Liver (tissue), 9 donors: Measurements from ENCODE around the gene LGR6. TPM values are rescaled to one million over a fixed set of nuclear protein-coding genes. Genes with fewer than 3 reads are reported as not detected.

Experiments
- DNase-seq: peaks from one replicate; pipeline ENCODE4 v3.0.0-alpha.2; 2017; ENCODE audit warnings: low spot score
- H3K27ac ChIP-seq, 2 donors: one replicate each; pipeline ENCODE4 v1.7.0; 2013; ENCODE audit warnings: inconsistent platforms in 2 of 2, low read length in 2 of 2, control low read depth in 1 of 2, low read depth in 1 of 2, mild to moderate bottlenecking in 1 of 2
- H3K27me3 ChIP-seq, 4 donors: one replicate each; pipeline versions ENCODE4 v1.6.1 to v1.7.0; 2013; ENCODE audit warnings: low read length in 3 of 4, inconsistent platforms in 1 of 4, mild to moderate bottlenecking in 1 of 4, moderate library complexity in 1 of 4; ENCODE audit not compliant: control insufficient read depth in 4 of 4, insufficient read depth in 4 of 4
- H3K36me3 ChIP-seq, 4 donors: one replicate each; pipeline versions ENCODE4 v1.6.1 to v1.7.0; 2013; ENCODE audit warnings: low read length in 3 of 4, mild to moderate bottlenecking in 3 of 4, low read depth in 1 of 4, moderate library complexity in 1 of 4; ENCODE audit not compliant: control insufficient read depth in 4 of 4, insufficient read depth in 3 of 4
- H3K4me1 ChIP-seq, 4 donors: one replicate each; pipeline versions ENCODE4 v1.6.1 to v1.7.0; 2013; ENCODE audit warnings: low read length in 3 of 4, mild to moderate bottlenecking in 3 of 4, moderate library complexity in 1 of 4; ENCODE audit not compliant: control insufficient read depth in 4 of 4, insufficient read depth in 4 of 4
- H3K4me3 ChIP-seq, 3 donors: one replicate each; pipeline versions ENCODE4 v1.6.1 to v1.7.0; 2013; ENCODE audit warnings: low read length in 3 of 3, control low read depth in 1 of 3, low read depth in 1 of 3, mild to moderate bottlenecking in 1 of 3
- H3K9ac ChIP-seq, 2 donors: one replicate each; pipeline ENCODE4 v1.7.0; 2013; ENCODE audit warnings: low read length in 2 of 2, mild to moderate bottlenecking in 2 of 2, moderate library complexity in 2 of 2, control low read depth in 1 of 2, low read depth in 1 of 2
- H3K9me3 ChIP-seq, 4 donors: one replicate each; pipeline versions ENCODE4 v1.6.1 to v1.7.0; 2013; ENCODE audit warnings: low read length in 3 of 4; ENCODE audit not compliant: control insufficient read depth in 4 of 4
- EGR1 ChIP-seq, 2 donors: IDR thresholded peaks; 2 replicates each; pipeline ENCODE4 v1.6.1; 2016 to 2018; ENCODE audit warnings: antibody characterized with exemption in 2 of 2, low read depth in 2 of 2
- FOXA1 ChIP-seq: IDR thresholded peaks from 2 replicates; pipeline ENCODE4 v1.6.1; 2016; ENCODE audit warnings: antibody characterized with exemption
- FOXA2 ChIP-seq: IDR thresholded peaks from 2 replicates; pipeline ENCODE4 v1.6.1; 2016; ENCODE audit warnings: antibody characterized with exemption
- GABPA ChIP-seq, 2 donors: IDR thresholded peaks in 1 of 2; conservative IDR thresholded peaks in 1 of 2; 2 replicates each; pipeline ENCODE4 v1.6.1; 2016; ENCODE audit warnings: antibody characterized with exemption in 2 of 2, mild to moderate bottlenecking in 1 of 2, moderate library complexity in 1 of 2
- HNF4A ChIP-seq, 2 donors: conservative IDR thresholded peaks; 2 replicates each; pipeline ENCODE4 v1.6.1; 2016; ENCODE audit warnings: antibody characterized with exemption in 2 of 2, mild to moderate bottlenecking in 2 of 2
- HNF4G ChIP-seq: IDR thresholded peaks from 2 replicates; pipeline ENCODE4 v1.6.1; 2016; ENCODE audit warnings: antibody characterized with exemption
- JUND ChIP-seq, 2 donors: IDR thresholded peaks; 2 replicates each; pipeline ENCODE4 v1.6.1; 2016; ENCODE audit warnings: antibody characterized with exemption in 2 of 2
- NR2F2 ChIP-seq: IDR thresholded peaks from 2 replicates; pipeline ENCODE4 v1.6.1; 2016; ENCODE audit warnings: antibody characterized with exemption
- RAD21 ChIP-seq, 2 donors: IDR thresholded peaks; 2 replicates each; pipeline ENCODE4 v1.6.1; 2016; ENCODE audit warnings: antibody characterized with exemption in 2 of 2, mild to moderate bottlenecking in 2 of 2
- RXRA ChIP-seq, 2 donors: IDR thresholded peaks; 2 replicates each; pipeline ENCODE4 v1.6.1; 2017 to 2018; ENCODE audit warnings: antibody characterized with exemption in 2 of 2, mild to moderate bottlenecking in 1 of 2
- SP1 ChIP-seq: IDR thresholded peaks from 2 replicates; pipeline ENCODE4 v1.6.1; 2018; ENCODE audit warnings: antibody characterized with exemption, mild to moderate bottlenecking
- TAF1 ChIP-seq: conservative IDR thresholded peaks from 2 replicates; pipeline ENCODE4 v1.6.1; 2016; ENCODE audit warnings: antibody characterized with exemption, mild to moderate bottlenecking
- YY1 ChIP-seq: IDR thresholded peaks from 2 replicates; pipeline ENCODE4 v1.6.1; 2016; ENCODE audit warnings: antibody characterized with exemption, mild to moderate bottlenecking
- WGBS: extraction: QIAGEN DNeasy Blood & Tissue Kit; methylation state at CpG from one replicate; pipeline ENCODE4 v1.1.7; 2013; 5-methylcytosine and 5-hydroxymethylcytosine counted together
- polyA plus RNA-seq, 2 donors: library from polyadenylated mRNA; stranded (reverse) in 1 of 2; unstranded in 1 of 2; fragments of 200-250 nt in 1 of 2; fragments of >200 nt in 1 of 2; fragmentation: Nextera tagmentation in 1 of 2; extraction: Ambion mirVana in 1 of 2; gene quantifications; one replicate each; pipeline versions ENCODE4 v1.2.1 to v1.2.3, GENCODE V29; 2013 to 2015
- total RNA-seq, 2 donors: library from RNA; depleted of rRNA; stranded (reverse); fragments of >200 nt; gene quantifications; one replicate each; pipeline ENCODE4 v1.2.3, GENCODE V29; 2014
- TF ChIP-seq, protein P1 (sequence below): IDR thresholded peaks from 2 replicates; pipeline ENCODE4 v1.6.1; 2016; ENCODE audit warnings: antibody characterized with exemption, mild to moderate bottlenecking
- TF ChIP-seq, protein P2 (sequence below): IDR thresholded peaks from 2 replicates; pipeline ENCODE4 v1.6.1; 2016; ENCODE audit warnings: antibody characterized with exemption
- TF ChIP-seq, protein P3 (sequence below): IDR thresholded peaks from 2 replicates; pipeline ENCODE4 v1.6.1; 2016; ENCODE audit warnings: antibody characterized with exemption
- TF ChIP-seq, protein P4 (sequence below): fragments of 150-350 bp; IDR thresholded peaks from 2 replicates; pipeline ENCODE4 v1.5.1; 2017; ENCODE audit warnings: improper control_type of control experiment, low read depth, low read length; ENCODE audit not compliant: missing input control
- TF ChIP-seq, protein P5 (sequence below): IDR thresholded peaks from 2 replicates; pipeline ENCODE4 v1.6.1; 2016; ENCODE audit warnings: antibody characterized with exemption
- donor health status: healthy.
- donor health status: healthy.
- donor health status: healthy.
- donor health status: healthy.
- donor health status: healthy.

LGR6 gene
- total and polyA plus RNA-seq, 4 donors: 0.05 to 1.2 (median 0.75) TPM

DNA sequence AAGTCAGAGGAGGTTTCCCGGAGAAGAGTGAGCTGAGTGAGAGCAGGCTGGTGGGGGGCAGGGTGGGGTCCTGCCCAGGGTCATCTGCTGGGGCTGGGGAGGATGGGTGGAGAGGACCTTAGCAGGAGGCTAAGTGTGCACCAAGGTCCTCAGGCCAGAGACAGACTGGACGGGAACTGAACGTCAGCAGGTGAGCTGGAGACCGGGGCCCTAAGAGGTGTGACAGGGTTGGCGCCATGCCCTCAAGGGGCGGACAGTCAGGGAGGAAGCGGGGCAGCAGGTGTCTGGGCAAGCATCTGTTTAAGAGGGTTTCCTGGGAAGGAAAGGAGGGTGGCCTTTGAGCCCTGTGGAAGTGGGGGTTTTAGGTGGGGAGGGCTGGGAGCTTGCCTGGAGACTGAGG lies 19.6 kb upstream of the LGR6 start:
- H3K9ac ChIP-seq: no peak overlapping the region
- WGBS: 94% methylated on average over 7 of the region's 7 CpGs
- no peaks in the 10 kb centered on the region for H3K27me3 ChIP-seq
- H3K36me3 ChIP-seq: no peaks in the 10 kb centered on the region
- TF ChIP-seq RXRA (IDR thresholded peaks at IDR 0.05): no peak
- no peak for TF ChIP-seq RAD21 (IDR thresholded peaks at IDR 0.05)
- TF ChIP-seq FOXA2: no peak
- TF ChIP-seq, protein P1, sequence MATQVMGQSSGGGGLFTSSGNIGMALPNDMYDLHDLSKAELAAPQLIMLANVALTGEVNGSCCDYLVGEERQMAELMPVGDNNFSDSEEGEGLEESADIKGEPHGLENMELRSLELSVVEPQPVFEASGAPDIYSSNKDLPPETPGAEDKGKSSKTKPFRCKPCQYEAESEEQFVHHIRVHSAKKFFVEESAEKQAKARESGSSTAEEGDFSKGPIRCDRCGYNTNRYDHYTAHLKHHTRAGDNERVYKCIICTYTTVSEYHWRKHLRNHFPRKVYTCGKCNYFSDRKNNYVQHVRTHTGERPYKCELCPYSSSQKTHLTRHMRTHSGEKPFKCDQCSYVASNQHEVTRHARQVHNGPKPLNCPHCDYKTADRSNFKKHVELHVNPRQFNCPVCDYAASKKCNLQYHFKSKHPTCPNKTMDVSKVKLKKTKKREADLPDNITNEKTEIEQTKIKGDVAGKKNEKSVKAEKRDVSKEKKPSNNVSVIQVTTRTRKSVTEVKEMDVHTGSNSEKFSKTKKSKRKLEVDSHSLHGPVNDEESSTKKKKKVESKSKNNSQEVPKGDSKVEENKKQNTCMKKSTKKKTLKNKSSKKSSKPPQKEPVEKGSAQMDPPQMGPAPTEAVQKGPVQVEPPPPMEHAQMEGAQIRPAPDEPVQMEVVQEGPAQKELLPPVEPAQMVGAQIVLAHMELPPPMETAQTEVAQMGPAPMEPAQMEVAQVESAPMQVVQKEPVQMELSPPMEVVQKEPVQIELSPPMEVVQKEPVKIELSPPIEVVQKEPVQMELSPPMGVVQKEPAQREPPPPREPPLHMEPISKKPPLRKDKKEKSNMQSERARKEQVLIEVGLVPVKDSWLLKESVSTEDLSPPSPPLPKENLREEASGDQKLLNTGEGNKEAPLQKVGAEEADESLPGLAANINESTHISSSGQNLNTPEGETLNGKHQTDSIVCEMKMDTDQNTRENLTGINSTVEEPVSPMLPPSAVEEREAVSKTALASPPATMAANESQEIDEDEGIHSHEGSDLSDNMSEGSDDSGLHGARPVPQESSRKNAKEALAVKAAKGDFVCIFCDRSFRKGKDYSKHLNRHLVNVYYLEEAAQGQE: no peak
- TF ChIP-seq, protein P2, sequence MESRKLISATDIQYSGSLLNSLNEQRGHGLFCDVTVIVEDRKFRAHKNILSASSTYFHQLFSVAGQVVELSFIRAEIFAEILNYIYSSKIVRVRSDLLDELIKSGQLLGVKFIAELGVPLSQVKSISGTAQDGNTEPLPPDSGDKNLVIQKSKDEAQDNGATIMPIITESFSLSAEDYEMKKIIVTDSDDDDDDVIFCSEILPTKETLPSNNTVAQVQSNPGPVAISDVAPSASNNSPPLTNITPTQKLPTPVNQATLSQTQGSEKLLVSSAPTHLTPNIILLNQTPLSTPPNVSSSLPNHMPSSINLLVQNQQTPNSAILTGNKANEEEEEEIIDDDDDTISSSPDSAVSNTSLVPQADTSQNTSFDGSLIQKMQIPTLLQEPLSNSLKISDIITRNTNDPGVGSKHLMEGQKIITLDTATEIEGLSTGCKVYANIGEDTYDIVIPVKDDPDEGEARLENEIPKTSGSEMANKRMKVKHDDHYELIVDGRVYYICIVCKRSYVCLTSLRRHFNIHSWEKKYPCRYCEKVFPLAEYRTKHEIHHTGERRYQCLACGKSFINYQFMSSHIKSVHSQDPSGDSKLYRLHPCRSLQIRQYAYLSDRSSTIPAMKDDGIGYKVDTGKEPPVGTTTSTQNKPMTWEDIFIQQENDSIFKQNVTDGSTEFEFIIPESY: no peak
- no peak for TF ChIP-seq TAF1
- no peak for TF ChIP-seq NR2F2
- no peak for TF ChIP-seq YY1
- no peak for TF ChIP-seq HNF4A (conservative IDR thresholded peaks at IDR 0.05)
- no peak for TF ChIP-seq JUND (IDR thresholded peaks at IDR 0.05)
- TF ChIP-seq SP1: no peak
- TF ChIP-seq, protein P3, sequence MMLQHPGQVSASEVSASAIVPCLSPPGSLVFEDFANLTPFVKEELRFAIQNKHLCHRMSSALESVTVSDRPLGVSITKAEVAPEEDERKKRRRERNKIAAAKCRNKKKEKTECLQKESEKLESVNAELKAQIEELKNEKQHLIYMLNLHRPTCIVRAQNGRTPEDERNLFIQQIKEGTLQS: no peak
- TF ChIP-seq GABPA (IDR thresholded peaks at IDR 0.05 in 1 of 2, conservative IDR thresholded peaks at IDR 0.05 in 1 of 2): no peak
- TF ChIP-seq FOXA1: no peak
- no peak for TF ChIP-seq HNF4G
- TF ChIP-seq, protein P4, sequence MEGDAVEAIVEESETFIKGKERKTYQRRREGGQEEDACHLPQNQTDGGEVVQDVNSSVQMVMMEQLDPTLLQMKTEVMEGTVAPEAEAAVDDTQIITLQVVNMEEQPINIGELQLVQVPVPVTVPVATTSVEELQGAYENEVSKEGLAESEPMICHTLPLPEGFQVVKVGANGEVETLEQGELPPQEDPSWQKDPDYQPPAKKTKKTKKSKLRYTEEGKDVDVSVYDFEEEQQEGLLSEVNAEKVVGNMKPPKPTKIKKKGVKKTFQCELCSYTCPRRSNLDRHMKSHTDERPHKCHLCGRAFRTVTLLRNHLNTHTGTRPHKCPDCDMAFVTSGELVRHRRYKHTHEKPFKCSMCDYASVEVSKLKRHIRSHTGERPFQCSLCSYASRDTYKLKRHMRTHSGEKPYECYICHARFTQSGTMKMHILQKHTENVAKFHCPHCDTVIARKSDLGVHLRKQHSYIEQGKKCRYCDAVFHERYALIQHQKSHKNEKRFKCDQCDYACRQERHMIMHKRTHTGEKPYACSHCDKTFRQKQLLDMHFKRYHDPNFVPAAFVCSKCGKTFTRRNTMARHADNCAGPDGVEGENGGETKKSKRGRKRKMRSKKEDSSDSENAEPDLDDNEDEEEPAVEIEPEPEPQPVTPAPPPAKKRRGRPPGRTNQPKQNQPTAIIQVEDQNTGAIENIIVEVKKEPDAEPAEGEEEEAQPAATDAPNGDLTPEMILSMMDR: no peak
- TF ChIP-seq EGR1 (IDR thresholded peaks at IDR 0.05; ENCODE audit: low read depth in 2 of 2): no peak
- TF ChIP-seq, protein P5, sequence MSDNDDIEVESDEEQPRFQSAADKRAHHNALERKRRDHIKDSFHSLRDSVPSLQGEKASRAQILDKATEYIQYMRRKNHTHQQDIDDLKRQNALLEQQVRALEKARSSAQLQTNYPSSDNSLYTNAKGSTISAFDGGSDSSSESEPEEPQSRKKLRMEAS: no peak
- no peak overlapping the region for H3K4me3 ChIP-seq
- H3K27ac ChIP-seq: no peak overlapping the region
- no peaks in the 10 kb centered on the region for H3K4me1 ChIP-seq
- no peaks in the 10 kb centered on the region for H3K9me3 ChIP-seq
- no peak for DNase-seq
